Tibial artery (tissue), 4 donors: ENCODE data around the gene NDUFAF8.

Experiments used
- DNase-seq, 2 donors: peaks; one replicate each; pipeline ENCODE4 v3.0.0-alpha.2; 2019
- H3K27ac ChIP-seq, 2 donors: fragments of 200-600 bp; sonication (generic) in 1 of 2; 1 replicate in 1 of 2; 2 replicates in 1 of 2; pipeline ENCODE4 v1.5.1; 2018 to 2019; ENCODE audit warnings: mild to moderate bottlenecking in 1 of 2
- H3K27me3 ChIP-seq, 2 donors: fragments of 200-600 bp; sonication (generic) in 1 of 2; one replicate each; pipeline versions ENCODE4 v1.5.1 to v1.6.0; 2016 to 2019
- H3K36me3 ChIP-seq, 3 donors: fragments of 200-600 bp; sonication (generic) in 2 of 3; one replicate each; pipeline ENCODE4 v1.5.1; 2016 to 2019; ENCODE audit warnings: mild to moderate bottlenecking in 2 of 3
- H3K4me1 ChIP-seq, 4 donors: fragments of 200-600 bp; sonication (generic) in 2 of 4; 1 replicate in 3 of 4; 2 replicates in 1 of 4; pipeline ENCODE4 v1.5.1; 2016 to 2019
- H3K4me3 ChIP-seq, 2 donors: fragments of 200-600 bp; sonication (generic) in 1 of 2; 1 replicate in 1 of 2; 2 replicates in 1 of 2; pipeline ENCODE4 v1.5.1; 2018 to 2019; ENCODE audit warnings: mild to moderate bottlenecking in 2 of 2
- H3K9me3 ChIP-seq, 3 donors: fragments of 200-600 bp; sonication (generic) in 1 of 3; one replicate each; pipeline ENCODE4 v1.5.1; 2016 to 2019
- intact Hi-C: fragments of 100-400 bp; cut with DNase I; formaldehyde crosslinking; loops from one replicate; pipeline ENCODE4 v1.15.0; 2023; ENCODE audit warnings: low total_unique reads
- TF ChIP-seq, protein P1 (sequence below), 2 experiments: fragments of 200-600 bp in 1 of 2; fragments of 450-650 bp in 1 of 2; IDR thresholded peaks; one replicate each; pipeline ENCODE4 v1.5.1; 2017 to 2019; ENCODE audit warnings: antibody characterized with exemption in 2 of 2, mild to moderate bottlenecking in 1 of 2, moderate library complexity in 1 of 2

Gene NDUFAF8

GRCh38 chr17:81192386-81193050 lies 46.6 kb upstream of the NDUFAF8 start:
- no peak overlapping the region for H3K27ac ChIP-seq
- no peaks in the 10 kb centered on the region for H3K9me3 ChIP-seq
- H3K36me3 ChIP-seq: peaks cover 0 to 89% (median 0%) of the 10 kb centered on the region in 3 donors
- no peak for DNase-seq
- TF ChIP-seq, protein P1, sequence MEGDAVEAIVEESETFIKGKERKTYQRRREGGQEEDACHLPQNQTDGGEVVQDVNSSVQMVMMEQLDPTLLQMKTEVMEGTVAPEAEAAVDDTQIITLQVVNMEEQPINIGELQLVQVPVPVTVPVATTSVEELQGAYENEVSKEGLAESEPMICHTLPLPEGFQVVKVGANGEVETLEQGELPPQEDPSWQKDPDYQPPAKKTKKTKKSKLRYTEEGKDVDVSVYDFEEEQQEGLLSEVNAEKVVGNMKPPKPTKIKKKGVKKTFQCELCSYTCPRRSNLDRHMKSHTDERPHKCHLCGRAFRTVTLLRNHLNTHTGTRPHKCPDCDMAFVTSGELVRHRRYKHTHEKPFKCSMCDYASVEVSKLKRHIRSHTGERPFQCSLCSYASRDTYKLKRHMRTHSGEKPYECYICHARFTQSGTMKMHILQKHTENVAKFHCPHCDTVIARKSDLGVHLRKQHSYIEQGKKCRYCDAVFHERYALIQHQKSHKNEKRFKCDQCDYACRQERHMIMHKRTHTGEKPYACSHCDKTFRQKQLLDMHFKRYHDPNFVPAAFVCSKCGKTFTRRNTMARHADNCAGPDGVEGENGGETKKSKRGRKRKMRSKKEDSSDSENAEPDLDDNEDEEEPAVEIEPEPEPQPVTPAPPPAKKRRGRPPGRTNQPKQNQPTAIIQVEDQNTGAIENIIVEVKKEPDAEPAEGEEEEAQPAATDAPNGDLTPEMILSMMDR (IDR thresholded peaks at IDR 0.05): no peak
- no peak overlapping the region for H3K4me3 ChIP-seq
- H3K27me3 ChIP-seq: no peaks in the 10 kb centered on the region
- intact Hi-C loops: no loop called here
- H3K4me1 ChIP-seq: no peaks in the 10 kb centered on the region

DNA sequence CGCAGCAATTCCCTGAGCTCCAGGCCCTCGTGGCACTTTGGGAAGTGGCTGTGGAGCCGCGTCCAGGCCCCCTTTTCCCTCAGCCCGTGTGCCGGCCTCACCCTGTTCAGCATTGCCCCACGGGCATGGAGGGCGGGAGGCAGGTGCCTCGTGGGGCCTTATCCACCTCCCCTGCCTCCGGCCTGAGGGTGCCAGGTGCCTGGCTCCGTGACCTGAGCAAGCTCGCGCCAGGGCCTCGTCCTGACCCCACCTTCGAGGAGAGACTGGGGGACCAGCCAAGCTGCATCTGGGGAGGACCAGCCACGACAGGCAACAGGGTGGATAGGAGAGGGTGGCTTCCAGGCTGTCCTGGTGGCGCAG lies 46.1 kb upstream of the NDUFAF8 start:
- no peak overlapping the region for H3K4me3 ChIP-seq
- H3K27me3 ChIP-seq: no peaks in the 10 kb centered on the region
- no peaks in the 10 kb centered on the region for H3K9me3 ChIP-seq
- H3K4me1 ChIP-seq: no peaks in the 10 kb centered on the region
- peaks cover 0 to 94% (median 0%) of the 10 kb centered on the region in 3 donors for H3K36me3 ChIP-seq
- no peak for DNase-seq
- no peak overlapping the region for H3K27ac ChIP-seq
- intact Hi-C loops: no loop called here
- TF ChIP-seq, protein P1 (IDR thresholded peaks at IDR 0.05): no peak

DNA sequence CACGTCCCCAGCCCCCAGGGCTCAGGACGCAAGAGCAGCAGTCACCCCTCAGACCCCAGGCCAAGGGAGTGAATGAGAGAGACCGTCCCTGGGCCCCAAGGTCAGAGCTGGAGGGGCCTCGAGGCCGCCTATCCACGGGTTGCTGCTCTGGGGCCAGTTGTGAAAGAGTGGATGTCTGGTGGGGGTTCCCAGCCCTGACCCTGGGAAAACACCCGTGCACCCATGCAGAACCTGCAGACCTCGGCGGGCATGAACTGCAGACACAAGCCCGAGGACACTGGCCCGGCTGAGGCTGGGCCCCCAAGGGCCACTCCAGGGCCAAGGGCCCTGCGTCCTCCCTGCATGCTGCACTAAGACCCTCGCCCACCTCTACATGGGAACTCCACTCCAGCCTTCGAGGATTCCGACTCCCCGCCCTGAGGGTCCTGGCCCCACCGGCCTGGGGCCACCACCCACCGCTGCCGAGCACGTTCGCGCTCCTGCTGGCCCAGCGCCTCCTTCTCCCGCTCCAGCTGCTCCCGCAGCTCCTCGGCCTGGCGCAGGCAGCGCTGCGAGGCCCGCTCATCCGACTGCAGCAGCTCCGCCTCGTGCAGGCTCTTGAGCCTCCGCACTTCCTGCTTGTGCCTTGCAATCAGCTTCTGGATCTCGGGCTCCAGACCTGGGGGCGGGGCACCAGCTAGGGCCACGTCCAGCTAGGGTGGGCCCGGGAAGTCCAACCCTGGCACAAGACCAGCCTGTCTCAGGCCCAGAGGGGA lies 45.5 kb upstream of the NDUFAF8 start:
- H3K36me3 ChIP-seq: peaks cover 0 to 95% (median 0%) of the 10 kb centered on the region in 3 donors
- H3K4me3 ChIP-seq: no peak overlapping the region
- no peak for DNase-seq
- TF ChIP-seq, protein P1 (IDR thresholded peaks at IDR 0.05): no peak
- no peaks in the 10 kb centered on the region for H3K27me3 ChIP-seq
- H3K9me3 ChIP-seq: no peaks in the 10 kb centered on the region
- no peaks in the 10 kb centered on the region for H3K4me1 ChIP-seq
- intact Hi-C loops: no loop called here
- H3K27ac ChIP-seq: no peak overlapping the region

GRCh38 chr17:81194225-81194760 lies 44.8 kb upstream of the NDUFAF8 start:
- no peak for DNase-seq
- H3K36me3 ChIP-seq: peaks cover 0 to 95% (median 0%) of the 10 kb centered on the region in 3 donors
- intact Hi-C loops: no loop called here
- no peak overlapping the region for H3K27ac ChIP-seq
- no peaks in the 10 kb centered on the region for H3K9me3 ChIP-seq
- TF ChIP-seq, protein P1 (IDR thresholded peaks at IDR 0.05): no peak
- no peaks in the 10 kb centered on the region for H3K27me3 ChIP-seq
- H3K4me3 ChIP-seq: no peak overlapping the region
- no peaks in the 10 kb centered on the region for H3K4me1 ChIP-seq

DNA sequence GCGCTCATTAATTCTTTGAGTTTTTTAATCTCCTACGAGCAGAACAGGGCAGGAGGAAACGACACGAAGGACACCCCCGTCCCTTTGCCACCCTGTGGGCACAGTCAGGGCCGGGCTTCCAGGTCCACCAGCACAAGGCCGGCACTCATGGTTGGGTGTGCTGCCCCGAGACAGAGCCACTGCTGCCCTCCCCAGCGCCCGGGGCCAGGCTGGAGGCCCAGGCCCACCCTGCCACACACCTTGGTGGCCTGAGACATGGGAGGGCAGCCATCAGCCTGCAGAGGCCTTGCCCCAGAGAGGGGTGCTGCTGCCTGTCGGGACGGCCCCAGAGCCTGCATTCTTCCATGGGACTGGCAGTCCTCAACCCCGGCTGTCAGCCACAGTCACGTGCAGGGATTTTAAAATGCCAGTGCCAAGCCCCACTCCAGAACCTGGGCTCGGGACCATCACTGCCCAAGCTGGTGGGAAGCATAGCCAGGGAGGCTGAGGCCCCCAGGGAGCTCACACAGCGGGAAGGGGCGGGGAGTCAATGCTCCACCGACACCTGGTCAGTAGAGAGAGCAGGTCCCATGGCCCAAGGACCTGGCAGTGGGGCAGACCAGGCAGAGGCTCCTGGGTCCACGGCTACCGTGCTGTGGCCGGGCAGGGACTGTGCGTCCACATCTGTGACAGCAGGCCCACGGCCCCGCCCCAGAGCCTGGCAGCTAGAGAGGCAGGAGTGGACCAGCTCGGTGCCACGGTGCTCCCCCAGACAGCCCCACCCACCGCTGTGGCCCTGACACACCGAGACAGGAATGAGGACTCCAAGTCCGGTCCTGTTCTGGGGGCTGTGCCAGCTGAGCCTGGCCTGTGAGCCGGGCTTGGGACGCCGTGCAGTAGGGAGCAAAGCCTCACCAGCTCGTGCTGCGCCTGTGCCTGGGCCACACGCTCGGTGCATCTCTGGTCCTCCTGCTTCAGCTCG lies 43.9 kb upstream of the NDUFAF8 start:
- Histone ChIP-seq H3K9me3 (no peaks in the 10 kb centered on the region), H3K27ac (no peak overlapping the region), H3K4me1 (no peaks in the 10 kb centered on the region), H3K27me3 (no peaks in the 10 kb centered on the region), H3K36me3 (peaks cover 0 to 95% (median 0%) of the 10 kb centered on the region in 3 donors), H3K4me3 (no peak overlapping the region)
- intact Hi-C loops: no loop called here
- TF ChIP-seq, protein P1 (IDR thresholded peaks at IDR 0.05): no peak
- no peak for DNase-seq
